ENCODE data around the gene CPE. TPM values are rescaled to one million over a fixed set of nuclear protein-coding genes. Genes with fewer than 3 reads are reported as not detected.
"Not testable (repeated sequence)": the region's sequence is repeated elsewhere in the genome, so short reads cannot be mapped to it uniquely, and the experiment has no call there.

Gene CPE
- total RNA-seq, 1 donor from 2014 or later = 147 TPM

- DNase-seq = no peak
Observed at GRCh38 chr4:165464376-165464775, 85.6 kb downstream of the CPE start.

GRCh38 chr4:165464813-165465381, 86.1 kb downstream of the CPE start:
- DNase-seq = peak; percentile 78

GRCh38 chr4:165470009-165470408, 91.2 kb downstream of the CPE start:
- no peak for DNase-seq

- DNase-seq = no peak
Observed at GRCh38 chr4:165472943-165473676, 94.3 kb downstream of the CPE start.

GRCh38 chr4:165474784-165475705, 96.2 kb downstream of the CPE start:
- DNase-seq = no peak

- no peak for DNase-seq
Observed at GRCh38 chr4:165475706-165476070, 96.9 kb downstream of the CPE start.

- no peak for DNase-seq
Observed at GRCh38 chr4:165476214-165477098, 97.6 kb downstream of the CPE start.

GRCh38 chr4:165477799-165478198, 99.0 kb downstream of the CPE start:
- DNase-seq = no peak

- DNase-seq = no peak
Observed at GRCh38 chr4:165478260-165478659, 99.5 kb downstream of the CPE start.

- no peak for DNase-seq
Observed at GRCh38 chr4:165481053-165481835, 102.4 kb downstream of the CPE start.

- peak; percentile 16 for DNase-seq
Observed at GRCh38 chr4:165489786-165490185, 111.0 kb downstream of the CPE start.

GRCh38 chr4:165492583-165492982, 113.8 kb downstream of the CPE start:
- DNase-seq = not testable (repeated sequence)

GRCh38 chr4:165493359-165493758, 114.6 kb downstream of the CPE start:
- peak; percentile 84 for DNase-seq

GRCh38 chr4:165502916-165503907, 124.4 kb downstream of the CPE start:
- no peak for DNase-seq

GRCh38 chr4:165504184-165504583, 125.4 kb downstream of the CPE start:
- DNase-seq = no peak

- no peak for DNase-seq
Observed at GRCh38 chr4:165505958-165506837, 127.4 kb downstream of the CPE start.

- peak; percentile 51 for DNase-seq
Observed at GRCh38 chr4:165506849-165507248, 128.0 kb downstream of the CPE start.

GRCh38 chr4:165507381-165507780, 128.6 kb downstream of the CPE start:
- no peak for DNase-seq

Measured in tongue (tissue), 2 donors.